ENCODE data around the gene TTLL9. TPM values are rescaled to one million over a fixed set of nuclear protein-coding genes. Genes with fewer than 3 reads are reported as not detected.

The TTLL9 gene
- total and polyA plus RNA-seq, 10 of the 15 experiments (the other 5 are each of a cell fraction or from before 2014, with no cell fraction given): 0.03 to 0.77 (median 0.11) TPM; not detected in 2

- TF ChIP-seq USF1 (IDR thresholded peaks at IDR 0.05; ENCODE audit: borderline replicate concordance, extremely low read length, insufficient read depth, low read depth, low read length) (no peak), E2F4 (IDR thresholded peaks at IDR 0.05; ENCODE audit: low read depth, low read length) (no peak), USF2 (IDR thresholded peaks at IDR 0.05; ENCODE audit: borderline replicate concordance, low read depth, low read length) (no peak), STAT3 (IDR thresholded peaks at IDR 0.05; ENCODE audit: low read depth, low read length) (no peak), PML (IDR thresholded peaks at IDR 0.05; ENCODE audit: low read length) (no peak), ZNF274 (IDR thresholded peaks at IDR 0.05; ENCODE audit: insufficient read depth, insufficient read length) (no peak), BCL3 (IDR thresholded peaks at IDR 0.05; ENCODE audit: borderline replicate concordance, insufficient read depth, low read depth, low read length, poor library complexity, severe bottlenecking) (no peak)
These were observed 36.6 kb downstream of the TTLL9 start (continued) for GRCh38 chr20:31907046-31907445.

GRCh38 chr20:31908016-31908415 is 37.6 kb downstream of the TTLL9 start:
- no peak overlapping the region for H3K4me3 ChIP-seq
- RAD21 ChIA-PET (ENCODE audit: unreplicated experiment): interaction anchor here (0.6 kb wide), 1 partner anchor 341 kb away, joined by 3 read pairs; no protein-coding TSS in a partner anchor
- H4K20me1 ChIP-seq (ENCODE audit: control insufficient read depth, insufficient read depth): no peaks in the 10 kb centered on the region
- CTCF ChIA-PET: interaction anchor here (1.6 kb wide), 1 partner anchor 11 kb away, joined by 4 read pairs; no protein-coding TSS in a partner anchor
- H3K27me3 ChIP-seq (replicated peaks in 1 of 2; ENCODE audit: control insufficient read depth in 2 of 2, insufficient read depth in 2 of 2, low read length in 1 of 2): no peaks in the 10 kb centered on the region
- POLR2A ChIA-PET: interaction anchor here (0.9 kb wide), 1 partner anchor 57 kb away, joined by 8 read pairs; no protein-coding TSS in a partner anchor
- BruUV-seq (replicated peaks): no TSS peak
- no peak overlapping the region for H3K27ac ChIP-seq (ENCODE audit: control insufficient read depth, insufficient read depth)
- ATAC-seq: peak; percentile 44; the same call in 1 of the 3 replicates
- no peak for DNase-seq (ENCODE audit: low read depth, low spot score)
- intact Hi-C loops (cut with micrococcal nuclease; ENCODE audit: unreplicated experiment): no loop called here
- no peaks in the 10 kb centered on the region for H3K36me3 ChIP-seq (ENCODE audit: control insufficient read depth in 2 of 2, insufficient read depth in 2 of 2, low read length in 1 of 2)
- H3K4me1 ChIP-seq (ENCODE audit: control insufficient read depth, insufficient read depth, low read length): no peaks in the 10 kb centered on the region
- in situ Hi-C loops (cut with MboI): no loop called here
- 45% methylated on average over 5 of the region's 5 CpGs for WGBS (ENCODE audit: insufficient coverage, insufficient replicate concordance, low lambda C conversion rate, missing lambda C conversion rate)
- H3K79me2 ChIP-seq (ENCODE audit: control insufficient read depth, insufficient read depth, low read length): no peaks in the 10 kb centered on the region
- H3K9me3 ChIP-seq (replicated peaks; ENCODE audit: control insufficient read depth, insufficient read depth, low read length): no peaks in the 10 kb centered on the region
- H3K4me2 ChIP-seq (ENCODE audit: control insufficient read depth, insufficient read depth): no peak overlapping the region
- SMC1A ChIA-PET (ENCODE audit: uncharacterized antibody, unreplicated experiment): interaction anchor here (1.0 to 2.2 kb wide), 2 partner anchors 10 to 55 kb away, joined by 3 to 5 read pairs; no protein-coding TSS in a partner anchor
- no peak for FAIRE-seq
- no peak overlapping the region for H2AFZ ChIP-seq (ENCODE audit: control insufficient read depth, low read depth, low read length)
- H3K9ac ChIP-seq (ENCODE audit: control insufficient read depth, insufficient read depth, low read length): no peak overlapping the region
- TF ChIP-seq BMI1 (IDR thresholded peaks at IDR 0.05; ENCODE audit: borderline replicate concordance) (no peak), RELB (IDR thresholded peaks at IDR 0.05; ENCODE audit: low read depth) (no peak), USF2 (IDR thresholded peaks at IDR 0.05; ENCODE audit: borderline replicate concordance, low read depth, low read length) (no peak), MEF2A (IDR thresholded peaks at IDR 0.05; ENCODE audit: insufficient read depth, low read depth, low read length) (no peak), E4F1 (IDR thresholded peaks at IDR 0.05; ENCODE audit: borderline replicate concordance, partially characterized antibody) (no peak)
